Thymus (tissue), 11 donors: ENCODE measurements around the gene SELENOS. TPM values are rescaled to one million over a fixed set of nuclear protein-coding genes. Genes with fewer than 3 reads are reported as not detected.

ENCODE experiments used
- DNase-seq, 9 donors: peaks; one replicate each; pipeline ENCODE4 v3.0.0-alpha.2; 2013; ENCODE audit warnings: low spot score in 9 of 9, low read depth in 6 of 9, missing footprints in 1 of 9
- H3K27ac ChIP-seq, 2 donors: one replicate each; pipeline ENCODE4 v1.5.1; 2013; ENCODE audit warnings: control low read depth in 1 of 2, low read depth in 1 of 2, low read length in 1 of 2, mild to moderate bottlenecking in 1 of 2, moderate library complexity in 1 of 2
- H3K27me3 ChIP-seq, 2 donors: one replicate each; pipeline ENCODE4 v1.5.1; 2013; ENCODE audit warnings: low read length in 1 of 2; ENCODE audit not compliant: control insufficient read depth in 2 of 2, insufficient read depth in 1 of 2
- H3K36me3 ChIP-seq, 2 donors: one replicate each; pipeline ENCODE4 v1.5.1; 2013; ENCODE audit warnings: low read length in 1 of 2, mild to moderate bottlenecking in 1 of 2, moderate library complexity in 1 of 2; ENCODE audit not compliant: control insufficient read depth in 2 of 2, insufficient read depth in 2 of 2
- H3K4me1 ChIP-seq, 2 donors: one replicate each; pipeline ENCODE4 v1.5.1; 2013; ENCODE audit warnings: low read length in 2 of 2; ENCODE audit not compliant: control insufficient read depth in 2 of 2, insufficient read depth in 2 of 2
- H3K4me3 ChIP-seq, 2 donors: one replicate each; pipeline ENCODE4 v1.5.1; 2013; ENCODE audit warnings: low read length in 2 of 2, control low read depth in 1 of 2, mild to moderate bottlenecking in 1 of 2
- H3K9me3 ChIP-seq, 2 donors: one replicate each; pipeline ENCODE4 v1.5.1; 2013; ENCODE audit warnings: low read length in 1 of 2, mild to moderate bottlenecking in 1 of 2; ENCODE audit not compliant: control insufficient read depth in 2 of 2, insufficient read depth in 1 of 2
- WGBS: extraction: QIAGEN DNeasy Blood & Tissue Kit; methylation state at CpG from one replicate; pipeline ENCODE4 v1.1.7; 2013; 5-methylcytosine and 5-hydroxymethylcytosine counted together
- polyA plus RNA-seq: library from polyadenylated mRNA; stranded (reverse); fragments of 200-250 nt; gene quantifications from one replicate; pipeline ENCODE4 v1.2.3, GENCODE V29; 2013
- total RNA-seq: library from RNA; stranded (reverse); fragments of 120-200 nt; gene quantifications from one replicate; pipeline ENCODE4 v1.2.4, GENCODE V29; 2013
- donor health status: healthy.

Gene SELENOS
- total and polyA plus RNA-seq, 2 donors, result 26.4 to 64.5 TPM

- WGBS, result 96% methylated on average over 16 of the region's 16 CpGs
- Histone ChIP-seq H3K36me3 (peaks cover 37 to 44% of the 10 kb centered on the region in 2 donors), H3K27me3 (no peaks in the 10 kb centered on the region), H3K27ac (no peak overlapping the region), H3K4me3 (no peak overlapping the region), H3K9me3 (no peaks in the 10 kb centered on the region), H3K4me1 (no peaks in the 10 kb centered on the region)
- no peak for DNase-seq
Observed at GRCh38 chr15:101269479-101270223, 7.6 kb downstream of the SELENOS start.

- DNase-seq, result no peak
- WGBS, result 86% methylated on average over 18 of the region's 18 CpGs
Observed at GRCh38 chr15:101267320-101268104, 9.8 kb downstream of the SELENOS start.

GRCh38 chr15:101266787-101267186, 10.5 kb downstream of the SELENOS start:
- Histone ChIP-seq H3K27me3 (no peaks in the 10 kb centered on the region), H3K27ac (no peak overlapping the region), H3K4me3 (no peak overlapping the region), H3K4me1 (no peaks in the 10 kb centered on the region), H3K36me3 (peaks cover 18% of the 10 kb centered on the region in 2 donors), H3K9me3 (no peaks in the 10 kb centered on the region)
- no peak for DNase-seq
- WGBS, result 90% methylated on average over 9 of the region's 9 CpGs

More at GRCh38 chr15:101267320-101268104, 9.8 kb downstream of the SELENOS start:
- Histone ChIP-seq H3K9me3 (no peaks in the 10 kb centered on the region), H3K4me3 (no peak overlapping the region), H3K27ac (no peak overlapping the region), H3K4me1 (no peaks in the 10 kb centered on the region), H3K36me3 (peaks cover 23 to 25% of the 10 kb centered on the region in 2 donors), H3K27me3 (no peaks in the 10 kb centered on the region)

- no peak for DNase-seq
- Histone ChIP-seq H3K4me3 (no peak overlapping the region), H3K4me1 (no peaks in the 10 kb centered on the region), H3K36me3 (peaks cover 10 to 12% of the 10 kb centered on the region in 2 donors), H3K27me3 (no peaks in the 10 kb centered on the region), H3K27ac (no peak overlapping the region), H3K9me3 (no peaks in the 10 kb centered on the region)
- WGBS, result 84% methylated on average over 3 of the region's 3 CpGs
Observed at GRCh38 chr15:101266034-101266433, 11.3 kb downstream of the SELENOS start.

- DNase-seq, result no peak
Observed at GRCh38 chr15:101264911-101265641, 12.2 kb downstream of the SELENOS start.

GRCh38 chr15:101264011-101264410, 13.3 kb downstream of the SELENOS start:
- no peak for DNase-seq
- Histone ChIP-seq H3K9me3 (no peaks in the 10 kb centered on the region), H3K4me1 (no peaks in the 10 kb centered on the region), H3K36me3 (no peaks in the 10 kb centered on the region), H3K27me3 (no peaks in the 10 kb centered on the region), H3K4me3 (no peak overlapping the region), H3K27ac (peak overlapping the region in 1 of 2 donors; percentile 24)
- 94% methylated on average over 4 of the region's 4 CpGs for WGBS

More at GRCh38 chr15:101264911-101265641, 12.2 kb downstream of the SELENOS start:
- WGBS, result 91% methylated on average over 17 of the region's 17 CpGs
- Histone ChIP-seq H3K9me3 (no peaks in the 10 kb centered on the region), H3K27ac (peak overlapping the region in 1 of 2 donors; percentile 47), H3K4me3 (no peak overlapping the region), H3K4me1 (no peaks in the 10 kb centered on the region), H3K27me3 (no peaks in the 10 kb centered on the region), H3K36me3 (peaks cover 2 to 3% of the 10 kb centered on the region in 2 donors)

- no peak overlapping the region for H3K27ac ChIP-seq
- no peaks in the 10 kb centered on the region for H3K9me3 ChIP-seq
- H3K4me1 ChIP-seq, result peaks cover 0 to 4% of the 10 kb centered on the region in 2 donors
- peaks cover 0 to 6% of the 10 kb centered on the region in 2 donors for H3K27me3 ChIP-seq
- 92% methylated on average over 4 of the region's 4 CpGs for WGBS
- no peaks in the 10 kb centered on the region for H3K36me3 ChIP-seq
- no peak overlapping the region for H3K4me3 ChIP-seq
- DNase-seq, result no peak
Observed at GRCh38 chr15:101262551-101262950, 14.7 kb downstream of the SELENOS start.

GRCh38 chr15:101258238-101259144, 18.8 kb downstream of the SELENOS start:
- 56% methylated on average over 11 of the region's 11 CpGs for WGBS

More at GRCh38 chr15:101258238-101259144, 18.8 kb downstream of the SELENOS start:
- DNase-seq, result peak in 3 of 9 donors; percentile 40 to 69 (median 64)
- H3K36me3 ChIP-seq, result no peaks in the 10 kb centered on the region
- H3K27me3 ChIP-seq, result peaks cover 0 to 11% of the 10 kb centered on the region in 2 donors
- H3K4me3 ChIP-seq, result no peak overlapping the region
- peaks cover 0 to 4% of the 10 kb centered on the region in 2 donors for H3K4me1 ChIP-seq
- no peaks in the 10 kb centered on the region for H3K9me3 ChIP-seq
- no peak overlapping the region for H3K27ac ChIP-seq
